ENCODE data around the gene TNP2.

TNP2 gene

DNA sequence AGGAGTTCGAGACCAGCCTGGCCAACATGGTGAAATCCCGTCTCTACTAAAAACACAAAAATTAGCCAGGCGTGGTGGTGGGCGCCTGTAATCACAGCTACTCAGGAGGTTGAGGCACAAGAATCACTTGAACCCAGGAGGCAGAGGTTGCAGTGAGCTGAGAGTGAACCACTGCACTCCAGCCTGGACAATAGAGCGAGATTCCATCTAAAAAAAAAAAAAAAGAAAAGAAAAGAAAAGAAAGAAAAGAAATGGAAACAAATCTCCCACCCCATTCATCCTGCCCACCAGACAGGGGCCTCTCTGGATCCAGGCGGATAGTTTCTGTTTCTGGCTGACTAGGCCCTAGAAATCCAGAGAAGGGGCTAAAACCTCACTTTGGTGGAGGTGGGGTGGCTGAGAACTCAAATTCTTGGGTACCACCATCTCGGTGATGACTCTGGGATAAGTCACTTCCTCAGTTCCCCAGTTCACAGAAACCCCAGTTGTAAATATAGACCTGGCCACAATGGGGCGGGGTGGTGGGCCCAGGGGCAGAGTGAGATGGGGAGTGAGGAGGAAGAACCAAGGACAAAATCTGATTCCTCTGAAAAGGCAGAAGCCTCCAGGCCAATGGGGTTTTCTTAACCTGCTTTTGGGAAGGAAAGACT lies 35.3 kb downstream of the TNP2 start:
- H3K4me2 ChIP-seq (ENCODE audit: low read length), result no peak overlapping the region; the same call in 1 of the 2 replicates
- H3K36me3 ChIP-seq (ENCODE audit: insufficient read depth, low read length), result no peaks in the 10 kb centered on the region
- H4K20me1 ChIP-seq (ENCODE audit: insufficient read depth, low read length), result no peaks in the 10 kb centered on the region
- no peak for TF ChIP-seq EZH2 (IDR thresholded peaks at IDR 0.05; ENCODE audit: borderline replicate concordance, low read length)
- no peak for TF ChIP-seq CTCF (IDR thresholded peaks at IDR 0.05; ENCODE audit: low read length)
- H3K4me1 ChIP-seq (ENCODE audit: insufficient read depth, low read length, severe bottlenecking), result peaks cover 16% of the 10 kb centered on the region
- no peak overlapping the region for H2AFZ ChIP-seq (ENCODE audit: low read length)
- no peaks in the 10 kb centered on the region for H3K9me2 ChIP-seq (ENCODE audit: low read depth, low read length)
- no peaks in the 10 kb centered on the region for H3K27me3 ChIP-seq (ENCODE audit: insufficient read depth, low read length)
- H3K4me3 ChIP-seq (ENCODE audit: low read depth, low read length, poor library complexity, severe bottlenecking), result no peak overlapping the region
- H3F3A ChIP-seq (ENCODE audit: insufficient read depth, low read length), result no peaks in the 10 kb centered on the region
- H3K9me3 ChIP-seq (ENCODE audit: low read length), result no peaks in the 10 kb centered on the region
- no peak overlapping the region for H3K27ac ChIP-seq (ENCODE audit: low read depth, low read length, poor library complexity, severe bottlenecking)
- no peak overlapping the region for H3K9ac ChIP-seq (ENCODE audit: low read length)
- no peaks in the 10 kb centered on the region for H3K79me2 ChIP-seq (ENCODE audit: insufficient read depth, low read length)

- no peaks in the 10 kb centered on the region for H3K79me2 ChIP-seq (ENCODE audit: insufficient read depth, low read length)
- H3K9me2 ChIP-seq (ENCODE audit: low read depth, low read length), result no peaks in the 10 kb centered on the region
- H3K4me2 ChIP-seq (ENCODE audit: low read length), result peak overlapping the region; percentile 19; the same call in 1 of the 2 replicates
- H3K4me3 ChIP-seq (ENCODE audit: low read depth, low read length, poor library complexity, severe bottlenecking), result no peak overlapping the region
- no peak overlapping the region for H3K9ac ChIP-seq (ENCODE audit: low read length)
- no peaks in the 10 kb centered on the region for H4K20me1 ChIP-seq (ENCODE audit: insufficient read depth, low read length)
- H3K4me1 ChIP-seq (ENCODE audit: insufficient read depth, low read length, severe bottlenecking), result peaks cover 16% of the 10 kb centered on the region
- TF ChIP-seq EZH2 (IDR thresholded peaks at IDR 0.05; ENCODE audit: borderline replicate concordance, low read length) (no peak), CTCF (IDR thresholded peaks at IDR 0.05; ENCODE audit: low read length) (no peak)
- H3K27me3 ChIP-seq (ENCODE audit: insufficient read depth, low read length), result no peaks in the 10 kb centered on the region
- no peak overlapping the region for H2AFZ ChIP-seq (ENCODE audit: low read length)
- no peaks in the 10 kb centered on the region for H3K9me3 ChIP-seq (ENCODE audit: low read length)
- H3K36me3 ChIP-seq (ENCODE audit: insufficient read depth, low read length), result no peaks in the 10 kb centered on the region
- no peak overlapping the region for H3K27ac ChIP-seq (ENCODE audit: low read depth, low read length, poor library complexity, severe bottlenecking)
- H3F3A ChIP-seq (ENCODE audit: insufficient read depth, low read length), result no peaks in the 10 kb centered on the region
Measured at GRCh38 chr16:11232852-11233726, 36.0 kb downstream of the TNP2 start.

DNA sequence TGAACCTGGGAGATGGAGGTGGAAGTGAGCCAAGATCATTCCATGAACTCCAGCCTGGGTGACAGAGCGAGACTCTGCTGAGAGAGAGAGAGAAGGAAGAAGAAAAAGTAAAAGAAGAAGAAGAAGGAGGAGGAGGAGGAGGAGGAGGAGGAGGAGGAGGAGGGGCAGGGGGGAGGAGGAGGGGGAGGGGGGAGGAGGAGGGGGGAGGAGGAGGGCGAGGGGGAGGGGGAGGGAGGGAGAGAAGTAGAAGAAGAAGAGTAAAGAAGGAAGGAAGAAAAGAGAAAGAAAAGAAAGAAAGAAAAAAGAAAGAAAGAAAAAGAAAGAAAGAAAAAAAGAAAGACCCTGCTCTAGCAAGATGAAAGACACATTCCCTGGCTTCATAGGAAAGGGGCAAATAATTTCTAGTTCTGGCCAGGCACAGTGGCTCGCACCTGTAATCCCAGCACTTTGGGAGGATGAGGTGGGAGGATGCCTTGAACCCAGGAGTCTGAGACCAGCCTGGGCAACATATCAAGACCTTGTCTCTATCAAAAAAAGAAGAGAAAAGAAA lies 36.7 kb downstream of the TNP2 start:
- TF ChIP-seq CTCF (IDR thresholded peaks at IDR 0.05; ENCODE audit: low read length) (no peak), EZH2 (IDR thresholded peaks at IDR 0.05; ENCODE audit: borderline replicate concordance, low read length) (no peak)
- Histone ChIP-seq H3K4me2 (ENCODE audit: low read length) (peak overlapping the region; percentile 19; the same call in 1 of the 2 replicates), H3K27me3 (ENCODE audit: insufficient read depth, low read length) (no peaks in the 10 kb centered on the region), H3K27ac (ENCODE audit: low read depth, low read length, poor library complexity, severe bottlenecking) (no peak overlapping the region), H3K9ac (ENCODE audit: low read length) (no peak overlapping the region), H3K36me3 (ENCODE audit: insufficient read depth, low read length) (no peaks in the 10 kb centered on the region), H3K9me3 (ENCODE audit: low read length) (no peaks in the 10 kb centered on the region), H3K4me3 (ENCODE audit: low read depth, low read length, poor library complexity, severe bottlenecking) (no peak overlapping the region), H3K4me1 (ENCODE audit: insufficient read depth, low read length, severe bottlenecking) (peaks cover 16% of the 10 kb centered on the region), H3K79me2 (ENCODE audit: insufficient read depth, low read length) (no peaks in the 10 kb centered on the region), H3K9me2 (ENCODE audit: low read depth, low read length) (no peaks in the 10 kb centered on the region), H3F3A (ENCODE audit: insufficient read depth, low read length) (no peaks in the 10 kb centered on the region), H2AFZ (ENCODE audit: low read length) (no peak overlapping the region), H4K20me1 (ENCODE audit: insufficient read depth, low read length) (no peaks in the 10 kb centered on the region)
